HCT116 (cell line): ENCODE results near the gene GLDC.

Experiments used
- ATF3 ChIP-seq: IDR thresholded peaks from 2 replicates; pipeline ENCODE4 v1.6.1; 2012
- CEBPB ChIP-seq: IDR thresholded peaks from 2 replicates; pipeline ENCODE4 v1.6.1; 2012; ENCODE audit warnings: low read depth
- POLR2A ChIP-seq: IDR thresholded peaks from 2 replicates; pipeline ENCODE4 v1.7.0; 2011; ENCODE audit warnings: borderline replicate concordance; ENCODE audit not compliant: insufficient read depth, insufficient read length; ENCODE audit errors: extremely low read depth
- POLR2AphosphoS5 ChIP-seq: IDR thresholded peaks from 2 replicates; pipeline ENCODE4 v1.6.1; 2011; ENCODE audit warnings: mild to moderate bottlenecking, low read depth, low read length, moderate library complexity
- RAD21 ChIP-seq: IDR thresholded peaks from 2 replicates; pipeline ENCODE4 v1.6.1; 2012; ENCODE audit warnings: low read depth, mild to moderate bottlenecking
- TCF7L2 ChIP-seq: IDR thresholded peaks from 2 replicates; pipeline ENCODE4 v1.7.0; 2011; ENCODE audit warnings: borderline replicate concordance, inconsistent platforms; ENCODE audit not compliant: insufficient read depth, insufficient read length; ENCODE audit errors: extremely low read depth
- ZFX ChIP-seq: fragments of 450-650 bp; IDR thresholded peaks from 2 replicates; pipeline ENCODE4 v1.6.1; 2017
- ZNF274 ChIP-seq: fragments of 200-500 bp; sonication (Bioruptor generic); IDR thresholded peaks from 2 replicates; pipeline ENCODE4 v1.6.1; 2014; ENCODE audit warnings: mild to moderate bottlenecking, low read depth, low read length, inconsistent platforms
- TF ChIP-seq, protein P1 (sequence below), 3 experiments: fragments of 200-600 bp in 1 of 3; sonication (generic) in 1 of 3; IDR thresholded peaks in 2 of 3; conservative IDR thresholded peaks in 1 of 3; 2 replicates each; pipeline ENCODE4 v1.5.1; 2012 to 2017; ENCODE audit warnings: low read depth in 2 of 3, low read length in 2 of 3, antibody characterized with exemption in 1 of 3, borderline replicate concordance in 1 of 3, control low read depth in 1 of 3, mild to moderate bottlenecking in 1 of 3, mixed read lengths in 1 of 3, mixed run types in 1 of 3, moderate library complexity in 1 of 3; ENCODE audit not compliant: insufficient read depth in 1 of 3

- TF ChIP-seq, protein P1, sequence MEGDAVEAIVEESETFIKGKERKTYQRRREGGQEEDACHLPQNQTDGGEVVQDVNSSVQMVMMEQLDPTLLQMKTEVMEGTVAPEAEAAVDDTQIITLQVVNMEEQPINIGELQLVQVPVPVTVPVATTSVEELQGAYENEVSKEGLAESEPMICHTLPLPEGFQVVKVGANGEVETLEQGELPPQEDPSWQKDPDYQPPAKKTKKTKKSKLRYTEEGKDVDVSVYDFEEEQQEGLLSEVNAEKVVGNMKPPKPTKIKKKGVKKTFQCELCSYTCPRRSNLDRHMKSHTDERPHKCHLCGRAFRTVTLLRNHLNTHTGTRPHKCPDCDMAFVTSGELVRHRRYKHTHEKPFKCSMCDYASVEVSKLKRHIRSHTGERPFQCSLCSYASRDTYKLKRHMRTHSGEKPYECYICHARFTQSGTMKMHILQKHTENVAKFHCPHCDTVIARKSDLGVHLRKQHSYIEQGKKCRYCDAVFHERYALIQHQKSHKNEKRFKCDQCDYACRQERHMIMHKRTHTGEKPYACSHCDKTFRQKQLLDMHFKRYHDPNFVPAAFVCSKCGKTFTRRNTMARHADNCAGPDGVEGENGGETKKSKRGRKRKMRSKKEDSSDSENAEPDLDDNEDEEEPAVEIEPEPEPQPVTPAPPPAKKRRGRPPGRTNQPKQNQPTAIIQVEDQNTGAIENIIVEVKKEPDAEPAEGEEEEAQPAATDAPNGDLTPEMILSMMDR (IDR thresholded peaks at IDR 0.05 in 2 of 3, conservative IDR thresholded peaks at IDR 0.05 in 1 of 3; ENCODE audit: borderline replicate concordance in 1 of 3, insufficient read depth in 1 of 3, low read depth in 2 of 3, low read length in 2 of 3) = no peak
- TF ChIP-seq POLR2AphosphoS5 (no peak), ZNF274 (no peak), ZFX (no peak), POLR2A (no peak), RAD21 (no peak), TCF7L2 (no peak), CEBPB (no peak), ATF3 (no peak)
Measured at GRCh38 chr9:6680797-6681146, 35.2 kb upstream of the GLDC start.
